ENCODE data around the gene TAS1R3.

The TAS1R3 gene

DNA sequence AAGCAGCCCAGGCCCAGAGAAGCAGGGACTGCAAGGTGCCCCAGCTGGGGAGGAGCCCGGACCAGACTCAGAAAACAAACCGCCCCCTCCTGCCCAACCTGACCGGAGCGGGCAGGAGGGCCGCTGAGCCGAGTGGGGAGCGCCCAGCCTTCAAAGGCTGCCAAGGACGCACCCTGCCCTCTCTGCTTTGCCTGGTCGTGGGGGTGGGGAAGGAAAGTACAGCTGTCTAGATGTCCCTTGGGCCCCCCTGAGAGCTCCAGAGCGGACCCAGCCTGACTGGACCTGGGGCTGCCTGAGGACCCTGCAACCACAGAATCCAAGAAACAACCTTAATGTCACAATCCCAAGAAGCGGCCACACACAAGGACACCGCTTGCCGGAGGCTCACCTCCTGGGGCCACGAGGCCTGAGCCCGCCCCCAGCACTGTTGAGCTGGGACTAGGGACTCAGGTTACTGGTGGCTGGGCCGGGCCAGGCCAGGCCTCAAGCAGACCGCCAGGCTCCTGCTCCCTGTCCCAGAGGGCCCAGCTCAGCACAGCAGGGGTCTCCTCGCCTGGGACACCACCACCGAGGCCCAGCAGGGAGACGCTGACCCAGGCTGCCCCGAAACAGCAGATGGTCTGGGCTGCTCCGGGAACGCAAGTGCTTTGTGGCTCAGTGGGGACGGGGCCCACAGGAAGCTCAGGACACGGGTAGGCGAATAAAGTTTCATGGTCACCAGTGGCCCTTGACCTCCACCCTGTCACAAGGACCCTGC, 16.8 kb downstream of the TAS1R3 start:
- TF ChIP-seq, protein P1, sequence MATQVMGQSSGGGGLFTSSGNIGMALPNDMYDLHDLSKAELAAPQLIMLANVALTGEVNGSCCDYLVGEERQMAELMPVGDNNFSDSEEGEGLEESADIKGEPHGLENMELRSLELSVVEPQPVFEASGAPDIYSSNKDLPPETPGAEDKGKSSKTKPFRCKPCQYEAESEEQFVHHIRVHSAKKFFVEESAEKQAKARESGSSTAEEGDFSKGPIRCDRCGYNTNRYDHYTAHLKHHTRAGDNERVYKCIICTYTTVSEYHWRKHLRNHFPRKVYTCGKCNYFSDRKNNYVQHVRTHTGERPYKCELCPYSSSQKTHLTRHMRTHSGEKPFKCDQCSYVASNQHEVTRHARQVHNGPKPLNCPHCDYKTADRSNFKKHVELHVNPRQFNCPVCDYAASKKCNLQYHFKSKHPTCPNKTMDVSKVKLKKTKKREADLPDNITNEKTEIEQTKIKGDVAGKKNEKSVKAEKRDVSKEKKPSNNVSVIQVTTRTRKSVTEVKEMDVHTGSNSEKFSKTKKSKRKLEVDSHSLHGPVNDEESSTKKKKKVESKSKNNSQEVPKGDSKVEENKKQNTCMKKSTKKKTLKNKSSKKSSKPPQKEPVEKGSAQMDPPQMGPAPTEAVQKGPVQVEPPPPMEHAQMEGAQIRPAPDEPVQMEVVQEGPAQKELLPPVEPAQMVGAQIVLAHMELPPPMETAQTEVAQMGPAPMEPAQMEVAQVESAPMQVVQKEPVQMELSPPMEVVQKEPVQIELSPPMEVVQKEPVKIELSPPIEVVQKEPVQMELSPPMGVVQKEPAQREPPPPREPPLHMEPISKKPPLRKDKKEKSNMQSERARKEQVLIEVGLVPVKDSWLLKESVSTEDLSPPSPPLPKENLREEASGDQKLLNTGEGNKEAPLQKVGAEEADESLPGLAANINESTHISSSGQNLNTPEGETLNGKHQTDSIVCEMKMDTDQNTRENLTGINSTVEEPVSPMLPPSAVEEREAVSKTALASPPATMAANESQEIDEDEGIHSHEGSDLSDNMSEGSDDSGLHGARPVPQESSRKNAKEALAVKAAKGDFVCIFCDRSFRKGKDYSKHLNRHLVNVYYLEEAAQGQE (IDR thresholded peaks at IDR 0.05; ENCODE audit: insufficient read depth in 1 of 2, low read depth in 2 of 2, low read length in 2 of 2), result no peak
- TF ChIP-seq FOXP2 (optimal IDR thresholded peaks at IDR 0.05; ENCODE audit: borderline replicate concordance, extremely low read depth, extremely low read length, insufficient read depth), result no peak
- no peak for TF ChIP-seq SIN3A (IDR thresholded peaks at IDR 0.05; ENCODE audit: borderline replicate concordance, insufficient read depth, low read length)
- no peak for TF ChIP-seq TAF1 (IDR thresholded peaks at IDR 0.05; ENCODE audit: borderline replicate concordance, insufficient read depth, low read length)
- no peak for TF ChIP-seq POLR2AphosphoS5 (IDR thresholded peaks at IDR 0.05; ENCODE audit: low read depth, low read length)

DNA sequence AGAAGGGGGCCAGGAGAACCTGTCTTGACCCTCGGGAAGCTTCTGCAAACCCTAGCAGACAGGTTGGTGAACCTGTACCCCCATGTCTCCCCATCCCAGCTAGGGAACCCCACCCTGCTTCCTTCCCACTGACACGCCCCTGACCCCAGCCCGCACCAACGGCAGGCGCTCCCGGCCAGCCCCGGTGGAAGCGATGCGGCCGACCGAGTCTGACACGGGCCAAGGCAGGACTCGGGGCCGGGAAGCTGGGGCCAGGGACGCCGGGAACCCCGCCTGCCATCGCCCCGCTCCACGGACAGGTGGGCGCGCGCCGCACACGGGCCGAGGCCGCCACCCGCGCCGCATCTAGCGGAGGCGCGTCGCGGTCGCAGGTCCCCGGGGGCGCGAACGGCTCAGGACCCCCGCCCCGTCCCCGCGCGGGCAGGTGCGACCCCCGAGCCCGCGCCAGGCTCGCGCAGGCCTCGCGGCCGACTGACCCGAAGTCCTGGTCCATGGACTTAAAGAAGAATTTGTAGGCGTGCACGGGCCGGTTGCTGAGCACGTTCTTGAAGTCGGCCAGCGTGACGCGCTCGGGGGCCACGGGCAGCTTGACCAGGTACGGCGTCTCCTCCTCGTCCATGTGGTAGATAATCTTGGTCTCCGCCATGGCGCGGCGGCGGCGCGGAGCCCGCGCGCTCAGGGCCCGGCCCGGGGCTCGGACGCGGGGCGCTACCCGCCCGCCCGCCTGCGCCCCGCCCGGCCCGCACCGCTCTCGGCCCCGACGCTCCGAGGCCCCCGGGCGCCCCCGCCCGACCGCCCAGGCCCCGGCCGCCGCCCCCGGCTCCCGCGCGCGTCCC, 17.6 kb downstream of the TAS1R3 start:
- TF ChIP-seq TAF1 (IDR thresholded peaks at IDR 0.05; ENCODE audit: borderline replicate concordance, insufficient read depth, low read length), result no peak
- no peak for TF ChIP-seq FOXP2 (optimal IDR thresholded peaks at IDR 0.05; ENCODE audit: borderline replicate concordance, extremely low read depth, extremely low read length, insufficient read depth)
- TF ChIP-seq SIN3A (IDR thresholded peaks at IDR 0.05; ENCODE audit: borderline replicate concordance, insufficient read depth, low read length), result no peak
- TF ChIP-seq, protein P1 (IDR thresholded peaks at IDR 0.05; ENCODE audit: insufficient read depth in 1 of 2, low read depth in 2 of 2, low read length in 2 of 2), result no peak
- TF ChIP-seq POLR2AphosphoS5 (IDR thresholded peaks at IDR 0.05; ENCODE audit: low read depth, low read length), result no peak

DNA sequence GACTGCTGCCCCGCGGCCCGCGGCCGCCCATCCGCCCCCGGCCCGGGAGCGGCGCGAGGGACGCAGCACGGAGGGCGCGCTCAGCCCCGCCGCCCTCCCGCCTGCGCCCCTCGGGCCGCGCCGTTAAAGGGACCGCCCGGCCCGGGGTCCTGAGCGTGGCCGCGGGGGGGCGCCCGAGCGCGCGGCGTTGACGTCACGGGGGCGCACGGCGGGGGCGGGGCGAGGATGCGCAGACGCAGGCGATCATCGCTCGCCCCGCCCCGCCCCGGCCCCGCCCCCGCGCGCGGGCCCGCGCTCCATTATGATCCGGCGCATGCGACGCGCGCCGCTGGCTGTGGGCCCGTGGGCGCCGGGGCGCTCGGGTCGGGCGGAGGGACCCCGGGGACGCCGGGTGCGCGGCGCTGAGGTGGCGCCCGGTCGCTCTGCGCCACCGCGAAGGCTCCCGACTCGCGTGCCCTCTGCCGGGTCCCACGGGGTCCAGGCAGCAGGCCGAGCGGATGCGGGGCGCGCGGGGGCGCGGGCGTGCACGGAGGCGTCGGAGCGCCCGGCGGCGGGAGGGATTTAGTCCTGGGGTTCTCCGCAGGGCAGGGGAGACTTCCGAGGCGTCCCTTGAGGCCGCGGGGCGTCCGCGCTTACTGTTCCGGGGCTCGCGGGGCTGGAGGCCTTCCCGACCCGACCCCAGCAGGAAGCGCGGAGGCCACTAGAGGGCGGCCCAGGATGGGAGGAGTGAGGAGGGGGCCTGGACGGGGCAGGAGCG, 18.4 kb downstream of the TAS1R3 start, which contains the start of gene DVL1:
Gene DVL1, minus strand, starts transcription at position 163 of the 757 bp plus-strand sequence. CDS start 353 bp downstream, outside the sequence.
- TF ChIP-seq SIN3A (IDR thresholded peaks at IDR 0.05; ENCODE audit: borderline replicate concordance, insufficient read depth, low read length) (no peak), POLR2AphosphoS5 (IDR thresholded peaks at IDR 0.05; ENCODE audit: low read depth, low read length) (no peak), TAF1 (IDR thresholded peaks at IDR 0.05; ENCODE audit: borderline replicate concordance, insufficient read depth, low read length) (no peak), FOXP2 (optimal IDR thresholded peaks at IDR 0.05; ENCODE audit: borderline replicate concordance, extremely low read depth, extremely low read length, insufficient read depth) (no peak)
- TF ChIP-seq, protein P1 (IDR thresholded peaks at IDR 0.05; ENCODE audit: insufficient read depth in 1 of 2, low read depth in 2 of 2, low read length in 2 of 2), result no peak

DNA sequence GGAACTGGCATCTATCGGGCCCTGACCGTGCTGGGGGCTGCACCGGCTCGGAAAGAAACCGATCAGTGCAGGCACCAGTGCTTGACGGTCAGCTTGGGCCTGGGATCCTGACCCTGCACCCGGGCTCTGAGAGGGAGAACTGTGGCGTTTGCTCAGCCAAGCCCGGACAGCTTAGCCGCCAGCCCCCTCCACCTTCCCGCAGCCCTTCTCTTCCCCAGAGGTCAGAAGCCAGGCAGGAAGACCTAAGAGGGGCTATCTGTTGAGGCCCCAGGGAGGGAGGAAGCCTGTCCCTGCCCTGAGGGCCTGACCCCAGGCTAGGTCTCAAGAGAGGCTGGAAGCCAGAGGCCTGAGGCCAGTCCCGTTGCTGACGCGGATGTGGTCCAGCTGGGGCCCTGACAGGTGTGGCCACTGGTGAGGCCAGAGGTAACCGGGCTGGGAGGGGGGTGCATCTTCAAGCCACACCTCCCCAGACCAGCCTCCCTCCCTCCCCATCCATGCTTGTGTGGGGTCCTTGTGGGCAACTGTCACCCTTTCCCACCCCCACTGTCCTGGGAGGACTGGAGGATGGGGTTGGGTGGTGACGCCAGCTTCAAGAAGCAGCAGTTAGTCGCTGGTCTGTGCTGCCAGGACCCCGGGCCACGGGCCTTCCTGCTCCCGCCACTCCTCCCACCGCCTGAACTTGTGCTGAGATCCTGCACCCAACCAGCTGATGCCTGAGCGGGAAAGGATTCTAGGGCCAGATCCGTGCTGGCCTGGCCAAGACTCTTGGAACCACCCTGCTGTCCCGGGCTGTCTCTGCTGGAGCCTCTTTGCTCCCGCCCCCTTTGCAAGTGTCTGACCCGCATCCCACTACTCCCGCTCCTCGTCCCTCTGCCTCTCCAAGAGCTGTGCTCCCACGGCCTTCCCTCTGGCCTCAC, 20.7 kb downstream of the TAS1R3 start:
- TF ChIP-seq, protein P1 (IDR thresholded peaks at IDR 0.05; ENCODE audit: insufficient read depth in 1 of 2, low read depth in 2 of 2, low read length in 2 of 2), result no peak
- TF ChIP-seq POLR2AphosphoS5 (IDR thresholded peaks at IDR 0.05; ENCODE audit: low read depth, low read length), result peak; percentile 49
- no peak for TF ChIP-seq TAF1 (IDR thresholded peaks at IDR 0.05; ENCODE audit: borderline replicate concordance, insufficient read depth, low read length)
- TF ChIP-seq SIN3A (IDR thresholded peaks at IDR 0.05; ENCODE audit: borderline replicate concordance, insufficient read depth, low read length), result no peak
- no peak for TF ChIP-seq FOXP2 (optimal IDR thresholded peaks at IDR 0.05; ENCODE audit: borderline replicate concordance, extremely low read depth, extremely low read length, insufficient read depth)

All from PFSK-1 (cell line).